Cardiac muscle cell (in vitro differentiated cells and primary cell): Measurements from ENCODE around the gene MAD1L1. TPM values are rescaled to one million over a fixed set of nuclear protein-coding genes. Genes with fewer than 3 reads are reported as not detected.

Experiments used
- DNase-seq, 2 donors: peaks; one replicate each; pipeline versions ENCODE4 v3.0.0 to v3.0.0-alpha.2; 2010 to 2017; ENCODE audit warnings: low read depth in 1 of 2, low spot score in 1 of 2
- H3K27ac ChIP-seq: fragments of 200-600 bp; sonication (generic); 2 replicates; pipeline ENCODE4 v1.5.1; 2016
- H3K27me3 ChIP-seq: fragments of 200-600 bp; sonication (generic); 2 replicates; pipeline ENCODE4 v1.6.0; 2016; ENCODE audit warnings: control low read depth
- H3K36me3 ChIP-seq: fragments of 200-600 bp; sonication (generic); 2 replicates; pipeline ENCODE4 v1.5.1; 2016; ENCODE audit warnings: control low read depth
- H3K4me1 ChIP-seq: fragments of 200-600 bp; sonication (generic); 2 replicates; pipeline ENCODE4 v1.8.1; 2017; ENCODE audit warnings: low read depth, mild to moderate bottlenecking, mixed run types
- H3K4me3 ChIP-seq: fragments of 200-600 bp; sonication (generic); 2 replicates; pipeline ENCODE4 v1.5.1; 2016; ENCODE audit warnings: mild to moderate bottlenecking
- H3K9me3 ChIP-seq: fragments of 200-600 bp; sonication (generic); 2 replicates; pipeline ENCODE4 v1.5.1; 2017; ENCODE audit warnings: low read depth, mild to moderate bottlenecking, control low read depth
- polyA plus RNA-seq: library from polyadenylated mRNA; unstranded; fragments of >200 nt; fragmentation: Nextera tagmentation; extraction: Ambion mirVana; gene quantifications from 2 replicates; pipeline ENCODE4 v1.2.1, GENCODE V29; 2016
- total RNA-seq: library from RNA; depleted of rRNA; stranded (reverse); fragments of >200 nt; gene quantifications from 2 replicates; pipeline ENCODE4 v1.2.3, GENCODE V29; 2016
- TF ChIP-seq, protein P1 (sequence below): IDR thresholded peaks from 2 replicates; pipeline ENCODE4 v1.5.1; 2012; ENCODE audit warnings: low read depth, mild to moderate bottlenecking, low read length

The MAD1L1 gene
- total and polyA plus RNA-seq, 2 experiments from 2014 or later = 38.3 to 56.2 TPM

DNA sequence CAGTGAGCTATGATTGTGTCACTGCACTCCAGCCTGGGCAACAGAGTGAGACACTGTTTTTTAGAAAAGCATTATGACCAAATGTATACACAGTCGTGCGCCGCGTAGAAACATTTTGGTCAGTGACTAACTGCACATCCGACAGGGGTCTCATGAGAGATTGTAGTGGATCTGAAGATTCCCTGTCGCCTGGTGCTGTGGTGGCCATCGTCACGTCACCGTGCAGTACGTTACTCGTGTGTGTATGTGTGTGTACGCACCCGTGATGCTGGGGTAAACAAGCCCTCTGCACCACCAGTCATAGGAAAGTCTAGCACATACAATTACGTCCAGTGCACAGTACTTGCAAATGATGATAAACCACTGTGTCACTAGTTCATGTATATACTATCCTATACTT lies 453.3 kb downstream of the MAD1L1 start:
- H3K9me3 ChIP-seq = no peaks in the 10 kb centered on the region
- TF ChIP-seq, protein P1, sequence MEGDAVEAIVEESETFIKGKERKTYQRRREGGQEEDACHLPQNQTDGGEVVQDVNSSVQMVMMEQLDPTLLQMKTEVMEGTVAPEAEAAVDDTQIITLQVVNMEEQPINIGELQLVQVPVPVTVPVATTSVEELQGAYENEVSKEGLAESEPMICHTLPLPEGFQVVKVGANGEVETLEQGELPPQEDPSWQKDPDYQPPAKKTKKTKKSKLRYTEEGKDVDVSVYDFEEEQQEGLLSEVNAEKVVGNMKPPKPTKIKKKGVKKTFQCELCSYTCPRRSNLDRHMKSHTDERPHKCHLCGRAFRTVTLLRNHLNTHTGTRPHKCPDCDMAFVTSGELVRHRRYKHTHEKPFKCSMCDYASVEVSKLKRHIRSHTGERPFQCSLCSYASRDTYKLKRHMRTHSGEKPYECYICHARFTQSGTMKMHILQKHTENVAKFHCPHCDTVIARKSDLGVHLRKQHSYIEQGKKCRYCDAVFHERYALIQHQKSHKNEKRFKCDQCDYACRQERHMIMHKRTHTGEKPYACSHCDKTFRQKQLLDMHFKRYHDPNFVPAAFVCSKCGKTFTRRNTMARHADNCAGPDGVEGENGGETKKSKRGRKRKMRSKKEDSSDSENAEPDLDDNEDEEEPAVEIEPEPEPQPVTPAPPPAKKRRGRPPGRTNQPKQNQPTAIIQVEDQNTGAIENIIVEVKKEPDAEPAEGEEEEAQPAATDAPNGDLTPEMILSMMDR = no peak
- H3K4me3 ChIP-seq = no peak overlapping the region
- no peak for DNase-seq
- H3K27me3 ChIP-seq = no peaks in the 10 kb centered on the region
- no peaks in the 10 kb centered on the region for H3K4me1 ChIP-seq
- no peak overlapping the region for H3K27ac ChIP-seq
- no peaks in the 10 kb centered on the region for H3K36me3 ChIP-seq

DNA sequence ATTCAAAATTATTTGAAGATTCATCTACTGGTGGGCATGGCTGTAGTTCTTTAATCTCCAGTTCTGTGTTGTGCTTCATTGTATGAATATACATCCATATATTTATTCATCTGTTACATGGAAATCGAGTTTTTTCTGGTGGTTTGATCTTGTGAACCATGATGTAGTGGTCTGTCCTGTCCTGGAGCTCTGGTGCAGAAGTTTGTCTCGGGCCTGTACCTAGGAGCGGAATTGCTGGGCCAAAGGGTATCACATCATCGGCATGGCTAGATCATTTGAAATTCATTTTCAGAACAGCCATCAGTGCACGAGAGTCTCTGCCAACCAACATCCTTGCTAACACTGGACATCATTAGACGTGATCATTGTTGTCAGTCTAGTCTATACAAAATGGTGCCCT lies 455.6 kb downstream of the MAD1L1 start:
- H3K9me3 ChIP-seq = no peaks in the 10 kb centered on the region
- H3K4me1 ChIP-seq = no peaks in the 10 kb centered on the region
- H3K36me3 ChIP-seq = no peaks in the 10 kb centered on the region
- TF ChIP-seq, protein P1 = no peak
- no peak overlapping the region for H3K27ac ChIP-seq
- no peak overlapping the region for H3K4me3 ChIP-seq
- no peak for DNase-seq
- H3K27me3 ChIP-seq = no peaks in the 10 kb centered on the region

DNA sequence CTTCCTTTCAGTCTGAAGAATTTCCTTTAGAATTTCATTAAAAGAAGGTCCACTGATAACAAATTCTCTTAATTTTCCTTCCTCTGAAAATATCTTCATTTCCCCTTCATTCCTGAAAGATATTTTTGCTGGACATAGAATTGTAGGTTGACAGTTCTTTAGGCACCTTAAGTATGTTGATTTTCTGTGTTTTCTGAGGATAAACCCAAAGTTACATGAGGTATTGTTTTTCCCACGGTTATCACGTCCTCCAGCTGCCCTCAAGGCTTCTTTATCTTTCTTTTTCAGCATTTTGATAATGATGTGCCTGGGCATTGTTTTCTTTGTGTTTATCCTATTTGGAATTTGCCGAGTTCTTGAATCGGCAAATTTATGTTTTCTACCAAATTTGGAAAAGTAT lies 457.4 kb downstream of the MAD1L1 start:
- no peak for DNase-seq
- H3K9me3 ChIP-seq = no peaks in the 10 kb centered on the region
- no peaks in the 10 kb centered on the region for H3K27me3 ChIP-seq
- H3K27ac ChIP-seq = no peak overlapping the region
- no peaks in the 10 kb centered on the region for H3K4me1 ChIP-seq
- H3K4me3 ChIP-seq = no peak overlapping the region
- TF ChIP-seq, protein P1 = no peak
- no peaks in the 10 kb centered on the region for H3K36me3 ChIP-seq

DNA sequence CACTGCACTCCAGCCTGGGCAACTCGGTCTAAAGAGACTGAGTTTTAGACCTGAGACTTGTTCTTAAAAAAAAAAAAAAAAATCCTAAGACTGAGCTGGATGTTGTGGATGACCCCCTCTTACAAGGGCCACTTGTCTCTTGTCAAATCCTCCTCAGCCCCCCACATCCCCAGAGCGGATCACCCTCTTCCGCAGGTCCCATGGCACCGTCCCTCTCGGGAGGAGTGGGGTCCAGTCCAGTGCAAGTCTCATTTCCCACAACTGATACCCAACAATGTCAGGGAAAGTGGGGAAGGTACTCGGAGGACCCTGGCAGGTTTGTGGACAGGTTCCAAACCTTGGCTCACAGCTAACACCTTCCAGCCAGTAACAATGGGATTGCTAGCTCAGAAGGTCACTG lies 462.4 kb downstream of the MAD1L1 start:
- no peak for DNase-seq
- H3K27me3 ChIP-seq = no peaks in the 10 kb centered on the region

DNA sequence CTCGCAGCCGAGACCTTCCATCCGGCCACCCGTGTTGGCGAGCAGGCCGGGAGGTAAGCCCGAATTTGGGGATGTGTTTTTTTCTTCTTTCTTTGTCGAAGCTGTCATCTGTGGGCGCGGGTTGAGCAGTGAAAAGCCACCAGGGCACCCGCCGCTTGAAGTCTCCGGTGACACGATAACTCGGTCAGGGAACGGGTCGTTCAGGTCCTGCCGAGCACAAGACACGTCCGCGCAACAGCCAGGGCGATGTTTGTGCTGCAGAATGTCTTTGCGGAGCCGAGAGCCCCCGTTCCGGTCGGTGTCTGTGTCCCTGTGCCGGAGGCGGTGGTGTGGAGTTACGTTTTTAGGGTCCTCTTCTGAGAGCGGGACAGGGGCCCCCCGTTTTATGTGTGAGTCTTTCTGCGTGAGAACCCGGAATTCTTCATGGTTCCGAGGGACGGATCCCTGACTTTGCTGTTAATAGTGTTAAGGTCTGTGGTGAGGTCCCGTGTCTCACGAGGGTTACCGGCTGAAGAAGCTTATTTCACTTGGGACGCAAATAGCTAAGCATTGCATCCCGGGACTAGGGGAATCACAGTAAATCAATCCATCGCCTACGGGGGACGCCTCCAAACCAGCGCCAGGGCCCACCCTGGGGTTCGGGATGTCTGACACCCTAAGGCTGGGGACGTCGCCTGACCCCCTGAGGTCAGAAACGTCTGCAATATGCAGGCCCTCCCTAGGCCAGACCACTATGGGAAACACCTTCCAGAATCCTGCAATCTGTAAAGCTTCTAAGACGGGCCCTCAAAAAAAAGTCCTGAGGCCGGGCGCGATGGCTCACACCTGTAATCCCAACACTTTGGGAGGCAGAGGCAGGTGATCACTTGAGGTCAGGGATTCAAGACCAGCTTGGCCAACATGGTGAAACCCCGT lies 463.2 kb downstream of the MAD1L1 start:
- no peaks in the 10 kb centered on the region for H3K36me3 ChIP-seq
- no peak overlapping the region for H3K27ac ChIP-seq
- H3K9me3 ChIP-seq = no peaks in the 10 kb centered on the region
- H3K27me3 ChIP-seq = no peaks in the 10 kb centered on the region
- TF ChIP-seq, protein P1 = no peak
- H3K4me3 ChIP-seq = no peak overlapping the region
- no peaks in the 10 kb centered on the region for H3K4me1 ChIP-seq
- DNase-seq = no peak

More for the DNA sequence above, 462.4 kb downstream of the MAD1L1 start:
- H3K27ac ChIP-seq = no peak overlapping the region
- no peak overlapping the region for H3K4me3 ChIP-seq
- H3K36me3 ChIP-seq = no peaks in the 10 kb centered on the region
- H3K4me1 ChIP-seq = no peaks in the 10 kb centered on the region
- TF ChIP-seq, protein P1 = no peak
- no peaks in the 10 kb centered on the region for H3K9me3 ChIP-seq
